ENCODE measurements around the gene TUT1.

DNA sequence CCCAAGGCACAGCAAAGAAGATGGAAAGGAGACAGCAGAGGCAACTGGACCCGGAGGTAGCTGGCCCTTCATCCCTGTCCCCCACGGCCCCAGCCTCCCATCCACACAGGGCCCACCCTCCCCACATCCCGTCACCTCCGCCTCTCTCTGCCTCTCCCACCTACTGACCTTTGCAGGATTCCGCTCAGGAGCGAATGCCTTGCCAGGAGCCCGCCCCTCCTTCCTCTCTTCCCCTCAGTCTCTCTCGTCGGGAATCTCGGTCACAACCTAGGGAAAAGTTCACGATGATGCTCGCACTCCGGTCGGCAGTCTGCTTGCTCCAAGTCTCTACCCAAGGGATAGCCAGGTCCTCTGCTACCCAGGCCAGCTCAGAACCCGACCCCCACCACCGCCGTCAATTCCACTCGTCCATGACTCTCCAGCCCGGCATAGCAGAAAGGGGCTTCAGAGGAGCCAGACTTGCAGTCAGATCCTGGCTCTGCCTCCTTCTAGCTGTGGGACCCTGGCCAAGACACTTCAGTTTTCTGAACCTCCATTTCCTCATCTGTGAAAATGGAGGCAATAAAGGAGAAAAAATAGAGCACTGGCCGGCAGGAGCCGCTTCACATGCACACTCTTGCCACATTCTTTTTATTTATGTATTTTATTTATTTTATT lies 54.9 kb downstream of the TUT1 start:
- TF ChIP-seq, protein P1, sequence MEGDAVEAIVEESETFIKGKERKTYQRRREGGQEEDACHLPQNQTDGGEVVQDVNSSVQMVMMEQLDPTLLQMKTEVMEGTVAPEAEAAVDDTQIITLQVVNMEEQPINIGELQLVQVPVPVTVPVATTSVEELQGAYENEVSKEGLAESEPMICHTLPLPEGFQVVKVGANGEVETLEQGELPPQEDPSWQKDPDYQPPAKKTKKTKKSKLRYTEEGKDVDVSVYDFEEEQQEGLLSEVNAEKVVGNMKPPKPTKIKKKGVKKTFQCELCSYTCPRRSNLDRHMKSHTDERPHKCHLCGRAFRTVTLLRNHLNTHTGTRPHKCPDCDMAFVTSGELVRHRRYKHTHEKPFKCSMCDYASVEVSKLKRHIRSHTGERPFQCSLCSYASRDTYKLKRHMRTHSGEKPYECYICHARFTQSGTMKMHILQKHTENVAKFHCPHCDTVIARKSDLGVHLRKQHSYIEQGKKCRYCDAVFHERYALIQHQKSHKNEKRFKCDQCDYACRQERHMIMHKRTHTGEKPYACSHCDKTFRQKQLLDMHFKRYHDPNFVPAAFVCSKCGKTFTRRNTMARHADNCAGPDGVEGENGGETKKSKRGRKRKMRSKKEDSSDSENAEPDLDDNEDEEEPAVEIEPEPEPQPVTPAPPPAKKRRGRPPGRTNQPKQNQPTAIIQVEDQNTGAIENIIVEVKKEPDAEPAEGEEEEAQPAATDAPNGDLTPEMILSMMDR (IDR thresholded peaks at IDR 0.05; ENCODE audit: insufficient read depth, low read length, poor library complexity, severe bottlenecking), result no peak
- no peak for TF ChIP-seq EZH2phosphoT487 (conservative IDR thresholded peaks at IDR 0.05; ENCODE audit: low read length)
